ENCODE measurements around the gene CYP19A1. TPM values are rescaled to one million over a fixed set of nuclear protein-coding genes. Genes with fewer than 3 reads are reported as not detected.
"Not testable (repeated sequence)": the region's sequence is repeated elsewhere in the genome, so short reads cannot be mapped to it uniquely, and the experiment has no call there.

Gene CYP19A1
- total RNA-seq, 2 experiments from 2014 or later, result not detected

- POLR2A ChIA-PET, result no interaction called here
- H3K27ac Mint-ChIP-seq, result no peak overlapping the region
Observed at GRCh38 chr15:51193526-51193925, 144.9 kb downstream of the CYP19A1 start.

GRCh38 chr15:51192521-51193280 is 145.7 kb downstream of the CYP19A1 start:
- no peak overlapping the region for H3K27ac Mint-ChIP-seq

More at GRCh38 chr15:51193526-51193925, 144.9 kb downstream of the CYP19A1 start:
- no peaks in the 10 kb centered on the region for H3K4me1 Mint-ChIP-seq
- no peak for DNase-seq
- H3K36me3 Mint-ChIP-seq (ENCODE audit: low read depth), result no peaks in the 10 kb centered on the region
- H3K27me3 Mint-ChIP-seq, result peaks cover 33% of the 10 kb centered on the region
- no peak overlapping the region for H3K4me3 Mint-ChIP-seq
- no peaks in the 10 kb centered on the region for H3K9me3 Mint-ChIP-seq
- CTCF ChIA-PET, result interaction anchor here (0.5 to 2.1 kb wide), 12 partner anchors 10 to 308 kb away, joined by 3 to 25 read pairs (median 5); no protein-coding TSS in a partner anchor

GRCh38 chr15:51191766-51192165 is 146.6 kb downstream of the CYP19A1 start:
- ChIA-PET POLR2A (no interaction called here), CTCF (interaction anchor here (0.8 to 2.1 kb wide), 8 partner anchors 8 to 204 kb away, joined by 3 to 25 read pairs (median 4); no protein-coding TSS in a partner anchor)
- Mint-ChIP-seq H3K9me3 (no peaks in the 10 kb centered on the region), H3K4me3 (no peak overlapping the region), H3K27ac (no peak overlapping the region), H3K4me1 (no peaks in the 10 kb centered on the region), H3K27me3 (peaks cover 26% of the 10 kb centered on the region), H3K36me3 (ENCODE audit: low read depth) (no peaks in the 10 kb centered on the region)
- DNase-seq, result no peak

More at GRCh38 chr15:51192521-51193280, 145.7 kb downstream of the CYP19A1 start:
- Mint-ChIP-seq H3K36me3 (ENCODE audit: low read depth) (no peaks in the 10 kb centered on the region), H3K4me1 (no peaks in the 10 kb centered on the region), H3K27me3 (peaks cover 31% of the 10 kb centered on the region), H3K4me3 (no peak overlapping the region), H3K9me3 (no peaks in the 10 kb centered on the region)
- CTCF ChIA-PET, result interaction anchor here (0.5 to 2.1 kb wide), 17 partner anchors 9 to 309 kb away, joined by 3 to 25 read pairs (median 4); no protein-coding TSS in a partner anchor
- DNase-seq, result peak; percentile 76
- POLR2A ChIA-PET, result no interaction called here

- Mint-ChIP-seq H3K4me1 (no peaks in the 10 kb centered on the region), H3K9me3 (no peaks in the 10 kb centered on the region), H3K36me3 (ENCODE audit: low read depth) (no peaks in the 10 kb centered on the region), H3K4me3 (no peak overlapping the region), H3K27me3 (peaks cover 25% of the 10 kb centered on the region), H3K27ac (no peak overlapping the region)
- no peak for DNase-seq
- ChIA-PET POLR2A (no interaction called here), CTCF (interaction anchor here (0.8 kb wide), 1 partner anchor 28 kb away, joined by 4 read pairs; no protein-coding TSS in a partner anchor)
Observed at GRCh38 chr15:51191072-51191670, 147.2 kb downstream of the CYP19A1 start.

GRCh38 chr15:51190424-51191068 is 147.8 kb downstream of the CYP19A1 start:
- Mint-ChIP-seq H3K9me3 (no peaks in the 10 kb centered on the region), H3K36me3 (ENCODE audit: low read depth) (no peaks in the 10 kb centered on the region), H3K4me1 (no peaks in the 10 kb centered on the region), H3K27me3 (peaks cover 21% of the 10 kb centered on the region), H3K27ac (no peak overlapping the region), H3K4me3 (no peak overlapping the region)
- ChIA-PET POLR2A (no interaction called here), CTCF (interaction anchor here (0.7 to 4.9 kb wide), 2 partner anchors 14 to 28 kb away, joined by 3 to 19 read pairs; no protein-coding TSS in a partner anchor)
- no peak for DNase-seq

- Mint-ChIP-seq H3K36me3 (ENCODE audit: low read depth) (no peaks in the 10 kb centered on the region), H3K9me3 (no peaks in the 10 kb centered on the region), H3K27ac (no peak overlapping the region), H3K4me1 (no peaks in the 10 kb centered on the region), H3K4me3 (no peak overlapping the region), H3K27me3 (peaks cover 23% of the 10 kb centered on the region)
- no peak for DNase-seq
- ChIA-PET CTCF (interaction anchor here (0.7 to 4.9 kb wide), 2 partner anchors 14 to 27 kb away, joined by 3 to 19 read pairs; no protein-coding TSS in a partner anchor), POLR2A (no interaction called here)
Observed at GRCh38 chr15:51189669-51190385, 148.6 kb downstream of the CYP19A1 start.

GRCh38 chr15:51188791-51189190 is 149.6 kb downstream of the CYP19A1 start:
- H3K9me3 Mint-ChIP-seq; H3K4me3 Mint-ChIP-seq; H3K36me3 Mint-ChIP-seq (ENCODE audit: low read depth); DNase-seq; H3K27ac Mint-ChIP-seq; H3K4me1 Mint-ChIP-seq; POLR2A ChIA-PET: not testable (repeated sequence)
- CTCF ChIA-PET, result interaction anchor here (4.9 kb wide), 1 partner anchor 26 kb away, joined by 19 read pairs; no protein-coding TSS in a partner anchor
- peaks cover 16% of the 10 kb centered on the region for H3K27me3 Mint-ChIP-seq

- CTCF ChIA-PET, result interaction anchor here (4.9 kb wide), 1 partner anchor 24 kb away, joined by 19 read pairs; no protein-coding TSS in a partner anchor
- Mint-ChIP-seq H3K4me3 (no peak overlapping the region), H3K4me1 (no peaks in the 10 kb centered on the region), H3K27me3 (peaks cover 9% of the 10 kb centered on the region), H3K36me3 (ENCODE audit: low read depth) (no peaks in the 10 kb centered on the region), H3K9me3 (no peaks in the 10 kb centered on the region), H3K27ac (no peak overlapping the region)
- DNase-seq, result no peak
- POLR2A ChIA-PET, result no interaction called here
Observed at GRCh38 chr15:51186891-51187290, 151.5 kb downstream of the CYP19A1 start.

GRCh38 chr15:51186181-51186705 is 152.2 kb downstream of the CYP19A1 start:
- H3K27me3 Mint-ChIP-seq, result peaks cover 6% of the 10 kb centered on the region
- no peak overlapping the region for H3K4me3 Mint-ChIP-seq
- no peaks in the 10 kb centered on the region for H3K4me1 Mint-ChIP-seq
- no peaks in the 10 kb centered on the region for H3K9me3 Mint-ChIP-seq
- DNase-seq, result no peak
- ChIA-PET POLR2A (no interaction called here), CTCF (interaction anchor here (4.9 kb wide), 1 partner anchor 23 kb away, joined by 19 read pairs; no protein-coding TSS in a partner anchor)
- no peaks in the 10 kb centered on the region for H3K36me3 Mint-ChIP-seq (ENCODE audit: low read depth)
- no peak overlapping the region for H3K27ac Mint-ChIP-seq

- no peaks in the 10 kb centered on the region for H3K4me1 Mint-ChIP-seq
- CTCF ChIA-PET, result interaction anchor here (4.9 kb wide), 1 partner anchor 23 kb away, joined by 19 read pairs; no protein-coding TSS in a partner anchor
- no peak overlapping the region for H3K4me3 Mint-ChIP-seq
- DNase-seq, result no peak
- peaks cover 6% of the 10 kb centered on the region for H3K27me3 Mint-ChIP-seq
- H3K27ac Mint-ChIP-seq, result no peak overlapping the region
- POLR2A ChIA-PET, result no interaction called here
- no peaks in the 10 kb centered on the region for H3K36me3 Mint-ChIP-seq (ENCODE audit: low read depth)
- H3K9me3 Mint-ChIP-seq, result no peaks in the 10 kb centered on the region
Observed at GRCh38 chr15:51185213-51186159, 152.9 kb downstream of the CYP19A1 start.

GRCh38 chr15:51184627-51185026 is 153.8 kb downstream of the CYP19A1 start:
- Mint-ChIP-seq H3K4me3 (no peak overlapping the region), H3K36me3 (ENCODE audit: low read depth) (no peaks in the 10 kb centered on the region), H3K9me3 (no peaks in the 10 kb centered on the region), H3K27me3 (peaks cover 6% of the 10 kb centered on the region), H3K4me1 (no peaks in the 10 kb centered on the region), H3K27ac (no peak overlapping the region)
- ChIA-PET POLR2A (no interaction called here), CTCF (interaction anchor here (2.0 kb wide), 1 partner anchor 21 kb away, joined by 9 read pairs; no protein-coding TSS in a partner anchor)
- no peak for DNase-seq

Data from activated CD4-positive, alpha-beta memory T cell treated with anti-CD3 and anti-CD28 coated beads, Interleukin-2, amount 10 ng/mL, durations not matched to agents 7 days and 5 days (primary cell).